Upper lobe of left lung (tissue), 4 donors: ENCODE measurements around the gene CAPN3.

Experiments used
- CTCF ChIP-seq, 6 experiments: fragments of 450-650 bp in 4 of 6; fragments of 200-600 bp in 2 of 6; sonication (generic) in 2 of 6; IDR thresholded peaks; one replicate each; pipeline ENCODE4 v1.5.1; 2016 to 2019; ENCODE audit warnings: antibody characterized with exemption in 6 of 6
- POLR2A ChIP-seq, 4 donors: fragments of 450-650 bp; IDR thresholded peaks; one replicate each; pipeline ENCODE4 v1.5.1; 2016 to 2017; ENCODE audit warnings: antibody characterized with exemption in 4 of 4, mild to moderate bottlenecking in 2 of 4

GRCh38 chr15:42324308-42324707, 35.0 kb upstream of the CAPN3 start:
- TF ChIP-seq POLR2A (IDR thresholded peaks at IDR 0.05) (no peak), CTCF (IDR thresholded peaks at IDR 0.05) (no peak)
